Measurements from ENCODE around the gene SPATA33.

Gene SPATA33

DNA sequence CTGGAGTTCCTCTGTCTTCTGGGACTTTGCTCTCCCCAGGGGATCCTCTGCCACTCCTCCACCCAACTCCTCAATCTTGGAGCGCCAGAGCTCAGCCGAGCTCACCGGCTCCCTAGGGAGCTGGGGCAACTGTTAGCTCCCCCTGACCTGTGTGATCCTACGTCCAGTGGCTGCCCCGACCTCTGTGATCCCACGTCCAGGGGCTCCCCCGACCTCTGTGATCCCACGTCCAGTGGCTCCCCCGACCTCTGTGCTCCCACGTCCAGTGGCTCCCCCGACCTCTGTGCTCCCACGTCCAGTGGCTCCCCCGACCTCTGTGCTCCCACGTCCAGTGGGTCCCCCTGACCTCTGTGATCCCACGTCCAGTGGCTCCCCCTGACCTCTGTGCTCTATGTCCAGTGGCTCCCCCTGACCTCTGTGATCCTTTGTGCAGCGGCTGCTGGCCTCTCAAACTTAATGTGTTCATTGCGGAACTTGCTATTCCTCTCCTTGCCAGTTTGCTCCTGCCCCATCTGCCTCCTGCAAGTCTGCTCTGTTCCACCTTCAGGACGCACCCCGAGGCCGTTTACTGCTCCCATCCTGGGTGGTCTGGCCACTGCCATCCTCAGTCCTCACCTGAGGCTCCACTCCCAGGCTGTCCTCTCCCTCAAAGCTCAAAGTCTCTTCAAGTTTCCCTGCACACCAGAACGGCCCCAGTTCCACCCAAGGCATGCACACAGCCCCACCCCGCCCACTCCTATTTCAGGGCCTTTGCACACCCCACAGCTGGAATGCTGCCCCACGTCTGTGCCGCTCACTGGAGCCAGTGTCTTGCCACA, 60.3 kb downstream of the SPATA33 start:
- H2BK12ac ChIP-seq (ENCODE audit: low read length) = no peak overlapping the region
- peaks cover 0 to 14% (median 5%) of the 10 kb centered on the region in 3 experiments for H3K27me3 ChIP-seq (ENCODE audit: control insufficient read depth in 3 of 3, insufficient read depth in 3 of 3, low read depth in 1 of 3, low read length in 3 of 3)
- no CpG with 5 or more reads among the region's 24 CpGs for WGBS, 2 donors (ENCODE audit: extremely low coverage in 2 of 2, insufficient read length in 2 of 2, insufficient replicate concordance in 1 of 2)
- no peak overlapping the region for H2BK5ac ChIP-seq (ENCODE audit: low read length)
- no peak overlapping the region for H2AFZ ChIP-seq (ENCODE audit: low read length)
- H3K4me3 ChIP-seq (ENCODE audit: low read length in 2 of 2) = no peak overlapping the region
- peaks cover 4 to 6% of the 10 kb centered on the region in 2 donors for H3K36me3 ChIP-seq (replicated peaks in 1 of 2; ENCODE audit: control insufficient read depth in 2 of 2, insufficient read depth in 2 of 2, low read length in 2 of 2)
- no peak overlapping the region for H2BK15ac ChIP-seq (ENCODE audit: low read length)
- peaks cover 0 to 2% of the 10 kb centered on the region in 2 donors for H3K9me3 ChIP-seq (replicated peaks in 1 of 2; ENCODE audit: control insufficient read depth in 2 of 2, insufficient read depth in 1 of 2, low read depth in 1 of 2, low read length in 2 of 2)
- H3K23ac ChIP-seq (ENCODE audit: low read depth, low read length, poor library complexity) = peak overlapping the region; percentile 73
- H3K9ac ChIP-seq (ENCODE audit: low read depth, low read length, poor library complexity) = no peak overlapping the region
- no peak for DNase-seq (ENCODE audit: low spot score)
- peaks cover 9 to 13% of the 10 kb centered on the region in 2 donors for H3K4me1 ChIP-seq (ENCODE audit: control insufficient read depth in 2 of 2, insufficient read depth in 1 of 2, low read depth in 1 of 2, low read length in 2 of 2)
- no peaks in the 10 kb centered on the region for H3K79me1 ChIP-seq (ENCODE audit: low read depth, low read length)
- H3K14ac ChIP-seq (ENCODE audit: low read length) = no peak overlapping the region
- no peak overlapping the region for H3K18ac ChIP-seq (ENCODE audit: low read length)
- no peak overlapping the region for H2BK120ac ChIP-seq (ENCODE audit: low read depth, low read length)
- H4K8ac ChIP-seq (ENCODE audit: low read depth, low read length) = peak overlapping the region; percentile 82
- H3K27ac ChIP-seq (replicated peaks; ENCODE audit: low read length) = no peak overlapping the region
- H2AK5ac ChIP-seq (ENCODE audit: low read depth, low read length) = no peak overlapping the region
- H3K4ac ChIP-seq (ENCODE audit: low read length) = no peak overlapping the region
- H4K91ac ChIP-seq (ENCODE audit: low read depth, low read length, poor library complexity) = no peak overlapping the region
- no peak overlapping the region for H3K4me2 ChIP-seq (ENCODE audit: insufficient read depth, low read length, poor library complexity, severe bottlenecking)

Measured in neuronal stem cell (in vitro differentiated cells).